Neural crest cell (in vitro differentiated cells): ENCODE measurements around the gene NGEF. TPM values are rescaled to one million over a fixed set of nuclear protein-coding genes. Genes with fewer than 3 reads are reported as not detected.

Source experiments
- DNase-seq: peaks from one replicate; pipeline ENCODE4 v3.0.0; 2021; ENCODE audit warnings: low read depth, mixed read lengths, low spot score
- H3K27ac Mint-ChIP-seq: one replicate; pipeline ENCODE4 v1.8.0; 2021; ENCODE audit warnings: mild to moderate bottlenecking, mixed read lengths; ENCODE audit not compliant: unreplicated experiment
- H3K27me3 Mint-ChIP-seq: 2 replicates; pipeline ENCODE4 v1.8.0; 2021; ENCODE audit warnings: low read depth, mild to moderate bottlenecking, mixed read lengths
- H3K36me3 Mint-ChIP-seq: 2 replicates; pipeline ENCODE4 v1.8.0; 2021; ENCODE audit warnings: low read depth, mild to moderate bottlenecking, mixed read lengths
- H3K4me1 Mint-ChIP-seq: 2 replicates; pipeline ENCODE4 v1.8.0; 2021; ENCODE audit warnings: mixed read lengths
- H3K4me3 Mint-ChIP-seq: one replicate; pipeline ENCODE4 v1.8.0; 2021; ENCODE audit warnings: mild to moderate bottlenecking, mixed read lengths
- H3K9me3 Mint-ChIP-seq: 2 replicates; pipeline ENCODE4 v1.8.0; 2021; ENCODE audit warnings: mixed read lengths
- CTCF ChIP-seq: fragments of 200-600 bp; sonication (generic); conservative IDR thresholded peaks from 2 replicates; pipeline ENCODE4 v1.5.0; 2021; ENCODE audit warnings: antibody characterized with exemption, mild to moderate bottlenecking
- total RNA-seq: library from RNA; stranded (reverse); gene quantifications from 2 replicates; pipeline ENCODE4 v1.2.1, GENCODE V29; 2021

The NGEF gene
- total RNA-seq, 1 donor from 2014 or later: 0.96 TPM

- H3K4me3 Mint-ChIP-seq: peak overlapping the region; percentile 89
- peaks cover 8% of the 10 kb centered on the region for H3K4me1 Mint-ChIP-seq
- no peak for DNase-seq
- H3K36me3 Mint-ChIP-seq: no peaks in the 10 kb centered on the region
- H3K27me3 Mint-ChIP-seq: peaks cover 80% of the 10 kb centered on the region
- no peak overlapping the region for H3K27ac Mint-ChIP-seq
- TF ChIP-seq CTCF: no peak
- H3K9me3 Mint-ChIP-seq: no peaks in the 10 kb centered on the region
These were observed 85.8 kb downstream of the NGEF start for GRCh38 chr2:232927032-232927792.

- no peak overlapping the region for H3K27ac Mint-ChIP-seq
- peaks cover 8% of the 10 kb centered on the region for H3K4me1 Mint-ChIP-seq
- DNase-seq: no peak
- H3K4me3 Mint-ChIP-seq: peak overlapping the region; percentile 89
- no peak for TF ChIP-seq CTCF
- H3K9me3 Mint-ChIP-seq: no peaks in the 10 kb centered on the region
- peaks cover 82% of the 10 kb centered on the region for H3K27me3 Mint-ChIP-seq
- H3K36me3 Mint-ChIP-seq: no peaks in the 10 kb centered on the region
These were observed 86.6 kb downstream of the NGEF start for GRCh38 chr2:232926431-232926939.

GRCh38 chr2:232925821-232926156 is 87.3 kb downstream of the NGEF start:
- H3K4me1 Mint-ChIP-seq: peaks cover 8% of the 10 kb centered on the region
- no peaks in the 10 kb centered on the region for H3K36me3 Mint-ChIP-seq
- peak overlapping the region; percentile 89 for H3K4me3 Mint-ChIP-seq
- peaks cover 78% of the 10 kb centered on the region for H3K27me3 Mint-ChIP-seq
- H3K9me3 Mint-ChIP-seq: no peaks in the 10 kb centered on the region
- DNase-seq: no peak
- no peak for TF ChIP-seq CTCF
- H3K27ac Mint-ChIP-seq: no peak overlapping the region

- H3K27ac Mint-ChIP-seq: no peak overlapping the region
- peak overlapping the region; percentile 89 for H3K4me3 Mint-ChIP-seq
- peaks cover 8% of the 10 kb centered on the region for H3K4me1 Mint-ChIP-seq
- no peaks in the 10 kb centered on the region for H3K36me3 Mint-ChIP-seq
- no peak for TF ChIP-seq CTCF
- no peak for DNase-seq
- peaks cover 78% of the 10 kb centered on the region for H3K27me3 Mint-ChIP-seq
- H3K9me3 Mint-ChIP-seq: no peaks in the 10 kb centered on the region
These were observed 87.8 kb downstream of the NGEF start for GRCh38 chr2:232925153-232925820.

GRCh38 chr2:232924433-232924832 is 88.6 kb downstream of the NGEF start:
- no peak for TF ChIP-seq CTCF

More at GRCh38 chr2:232924433-232924832, 88.6 kb downstream of the NGEF start:
- H3K9me3 Mint-ChIP-seq: no peaks in the 10 kb centered on the region
- no peaks in the 10 kb centered on the region for H3K36me3 Mint-ChIP-seq
- H3K27ac Mint-ChIP-seq: no peak overlapping the region
- DNase-seq: no peak
- peaks cover 8% of the 10 kb centered on the region for H3K4me1 Mint-ChIP-seq
- peaks cover 75% of the 10 kb centered on the region for H3K27me3 Mint-ChIP-seq
- H3K4me3 Mint-ChIP-seq: no peak overlapping the region
